Measurements from ENCODE around the gene OTP. TPM values are rescaled to one million over a fixed set of nuclear protein-coding genes. Genes with fewer than 3 reads are reported as not detected.

The OTP gene
- 0.06 to 0.08 TPM (median 0.08 TPM) in 5 replicates for total RNA-seq (2022; extraction: Qiagen RNA extraction; ENCODE audit: low read depth)

DNA sequence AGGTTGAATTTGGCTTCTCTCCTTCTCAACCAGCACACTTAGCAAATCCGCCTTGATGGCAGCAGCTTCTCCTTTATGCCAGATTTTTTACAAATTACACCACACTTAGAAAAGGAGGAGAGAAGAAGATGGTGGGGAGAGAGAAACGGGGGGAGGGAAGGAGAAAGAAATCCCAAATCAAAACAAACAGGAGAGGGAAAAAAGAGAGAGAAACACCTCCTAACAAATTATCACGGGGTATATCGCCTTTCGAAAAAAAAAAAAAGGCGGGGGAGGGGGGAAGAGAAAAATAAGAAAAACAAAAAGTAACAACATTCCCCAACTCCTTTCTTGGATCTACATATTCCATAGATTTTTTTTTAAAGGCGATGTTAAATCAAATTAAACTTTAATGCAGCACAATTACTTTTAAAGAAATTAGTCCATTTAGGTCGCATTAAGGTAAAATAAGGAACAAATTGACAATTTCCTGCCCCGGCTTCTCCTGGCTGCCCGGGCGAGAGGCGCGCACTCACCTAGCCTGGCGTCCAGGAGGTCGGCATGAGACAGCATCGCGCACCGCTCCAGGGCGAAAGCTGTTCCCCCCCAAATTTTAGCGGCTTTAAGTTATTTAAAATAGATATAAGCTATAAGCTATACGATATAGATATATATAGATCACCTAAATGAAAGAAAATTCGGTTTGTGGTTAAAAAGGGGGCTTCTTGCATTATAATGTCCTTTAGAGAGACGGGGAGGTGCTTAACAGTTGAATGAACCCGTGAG lies at the start of gene OTP:
Gene OTP, minus strand, starts transcription at position 716 of the 765 bp plus-strand sequence. Its CDS starts 164 bp downstream, at position 552.

Other genes starting within 250 kb of the OTP start
- gene WDR41, start 146.4 kb downstream of the OTP start, total RNA-seq (2022; extraction: Qiagen RNA extraction; ENCODE audit: low read depth): 37.7 to 55.2 TPM (median 45.1 TPM) in 5 replicates
- gene TBCA, start 137.6 kb upstream of the OTP start, total RNA-seq (2022; extraction: Qiagen RNA extraction; ENCODE audit: low read depth): 266 to 288 TPM (median 276 TPM) in 5 replicates

Data from A549 treated with DMSO at 1 μM for 4 hours (cell line).